ENCODE measurements around the gene LRRC40. TPM values are rescaled to one million over a fixed set of nuclear protein-coding genes. Genes with fewer than 3 reads are reported as not detected.

The LRRC40 gene
- total and polyA plus RNA-seq, 9 of the 15 experiments (the other 6 are each of a cell fraction or from before 2014, with no cell fraction given), result 16.1 to 36.2 (median 30.9) TPM

DNA sequence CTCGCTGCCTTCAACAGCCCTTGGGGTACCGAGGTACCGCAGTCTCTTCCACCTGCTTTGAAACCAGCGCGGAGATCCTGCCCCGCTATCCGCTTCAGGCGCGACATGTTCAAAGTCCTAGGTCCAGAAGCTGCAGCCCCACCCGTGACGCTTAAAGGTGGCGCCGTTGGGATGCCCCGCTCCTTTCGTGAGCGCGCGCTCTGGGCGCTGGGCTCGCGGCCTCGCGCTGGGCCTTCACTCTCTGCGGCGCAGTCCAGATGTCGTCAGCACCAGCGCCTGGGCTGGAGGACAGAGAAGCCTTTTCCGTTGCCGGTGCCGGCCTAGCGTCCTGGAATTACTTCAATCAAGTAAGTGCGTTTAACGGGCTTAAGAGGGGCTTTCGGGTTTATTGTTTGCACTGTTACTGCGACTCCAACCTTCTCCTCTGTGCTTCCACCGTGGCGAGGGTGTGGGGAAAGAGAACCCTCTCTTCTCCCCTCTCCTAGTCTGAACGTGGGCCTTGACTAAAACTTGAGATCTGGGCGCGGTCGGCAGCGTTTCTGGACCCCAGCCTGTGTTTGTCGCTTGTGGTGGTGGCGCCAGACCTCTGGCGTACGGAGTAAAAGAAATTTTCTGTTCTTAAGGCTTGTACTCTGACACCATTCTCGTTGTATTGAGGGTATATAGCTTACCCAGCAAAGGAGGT, at the start of gene LRRC40 (continued):
- TF ChIP-seq, protein P1, sequence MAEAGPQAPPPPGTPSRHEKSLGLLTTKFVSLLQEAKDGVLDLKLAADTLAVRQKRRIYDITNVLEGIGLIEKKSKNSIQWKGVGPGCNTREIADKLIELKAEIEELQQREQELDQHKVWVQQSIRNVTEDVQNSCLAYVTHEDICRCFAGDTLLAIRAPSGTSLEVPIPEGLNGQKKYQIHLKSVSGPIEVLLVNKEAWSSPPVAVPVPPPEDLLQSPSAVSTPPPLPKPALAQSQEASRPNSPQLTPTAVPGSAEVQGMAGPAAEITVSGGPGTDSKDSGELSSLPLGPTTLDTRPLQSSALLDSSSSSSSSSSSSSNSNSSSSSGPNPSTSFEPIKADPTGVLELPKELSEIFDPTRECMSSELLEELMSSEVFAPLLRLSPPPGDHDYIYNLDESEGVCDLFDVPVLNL (CRISPR knock-in tag; IDR thresholded peaks at IDR 0.05; ENCODE audit: low read depth), result peak; percentile 92
- TF ChIP-seq, protein P2, sequence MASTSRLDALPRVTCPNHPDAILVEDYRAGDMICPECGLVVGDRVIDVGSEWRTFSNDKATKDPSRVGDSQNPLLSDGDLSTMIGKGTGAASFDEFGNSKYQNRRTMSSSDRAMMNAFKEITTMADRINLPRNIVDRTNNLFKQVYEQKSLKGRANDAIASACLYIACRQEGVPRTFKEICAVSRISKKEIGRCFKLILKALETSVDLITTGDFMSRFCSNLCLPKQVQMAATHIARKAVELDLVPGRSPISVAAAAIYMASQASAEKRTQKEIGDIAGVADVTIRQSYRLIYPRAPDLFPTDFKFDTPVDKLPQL (IDR thresholded peaks at IDR 0.05; ENCODE audit: extremely low read depth, insufficient read length), result no peak
- TF ChIP-seq SMAD2 (IDR thresholded peaks at IDR 0.05; ENCODE audit: low read depth, low read length), result no peak
- no peak; the same call in 1 of the 2 replicates for TF ChIP-seq GTF2E2 (tag; IDR thresholded peaks at IDR 0.05)
- TF ChIP-seq ETV6 (IDR thresholded peaks at IDR 0.05; ENCODE audit: borderline replicate concordance in 1 of 2, low read depth in 2 of 2, low read length in 1 of 2), result no peak
- no peak for TF ChIP-seq ETV6 (CRISPR knock-in tag; IDR thresholded peaks at IDR 0.05; ENCODE audit: borderline replicate concordance)
- peak; percentile 25; the same call in 1 of the 2 replicates for TF ChIP-seq SMARCA4 (IDR thresholded peaks at IDR 0.05)
- TF ChIP-seq ADNP (tag; IDR thresholded peaks at IDR 0.05), result no peak
- TF ChIP-seq ZNF583 (CRISPR knock-in tag; IDR thresholded peaks at IDR 0.05), result no peak
- TF ChIP-seq ZNF57 (CRISPR knock-in tag; IDR thresholded peaks at IDR 0.05), result no peak
- TF ChIP-seq POLR2B (IDR thresholded peaks at IDR 0.05; ENCODE audit: low read depth, partially characterized antibody), result peak; percentile 81
- TF ChIP-seq SPI1 (IDR thresholded peaks at IDR 0.05; ENCODE audit: borderline replicate concordance, low read depth, low read length), result no peak
- peak; percentile 99 for TF ChIP-seq CREB1 (IDR thresholded peaks at IDR 0.05)
- TF ChIP-seq CREB1 (CRISPR knock-in tag; IDR thresholded peaks at IDR 0.05), result peak; percentile 100
- peak; percentile 95 for TF ChIP-seq RBFOX2 (IDR thresholded peaks at IDR 0.05; ENCODE audit: low read depth, low read length)
- TF ChIP-seq XRCC3 (IDR thresholded peaks at IDR 0.05), result no peak
- no peak for TF ChIP-seq TARDBP (IDR thresholded peaks at IDR 0.05)
- peak; percentile 74 for TF ChIP-seq JUND (IDR thresholded peaks at IDR 0.05; ENCODE audit: borderline replicate concordance, low read depth, low read length)
- peak; percentile 43; the same call in 2 of the 3 replicates for TF ChIP-seq JUND (tag; IDR thresholded peaks at IDR 0.05; ENCODE audit: borderline replicate concordance, low read depth, low read length)
- TF ChIP-seq POLR2AphosphoS5 (IDR thresholded peaks at IDR 0.05; ENCODE audit: control insufficient read depth, insufficient read depth, low read depth, low read length), result peak; percentile 84
- TF ChIP-seq, protein P3, sequence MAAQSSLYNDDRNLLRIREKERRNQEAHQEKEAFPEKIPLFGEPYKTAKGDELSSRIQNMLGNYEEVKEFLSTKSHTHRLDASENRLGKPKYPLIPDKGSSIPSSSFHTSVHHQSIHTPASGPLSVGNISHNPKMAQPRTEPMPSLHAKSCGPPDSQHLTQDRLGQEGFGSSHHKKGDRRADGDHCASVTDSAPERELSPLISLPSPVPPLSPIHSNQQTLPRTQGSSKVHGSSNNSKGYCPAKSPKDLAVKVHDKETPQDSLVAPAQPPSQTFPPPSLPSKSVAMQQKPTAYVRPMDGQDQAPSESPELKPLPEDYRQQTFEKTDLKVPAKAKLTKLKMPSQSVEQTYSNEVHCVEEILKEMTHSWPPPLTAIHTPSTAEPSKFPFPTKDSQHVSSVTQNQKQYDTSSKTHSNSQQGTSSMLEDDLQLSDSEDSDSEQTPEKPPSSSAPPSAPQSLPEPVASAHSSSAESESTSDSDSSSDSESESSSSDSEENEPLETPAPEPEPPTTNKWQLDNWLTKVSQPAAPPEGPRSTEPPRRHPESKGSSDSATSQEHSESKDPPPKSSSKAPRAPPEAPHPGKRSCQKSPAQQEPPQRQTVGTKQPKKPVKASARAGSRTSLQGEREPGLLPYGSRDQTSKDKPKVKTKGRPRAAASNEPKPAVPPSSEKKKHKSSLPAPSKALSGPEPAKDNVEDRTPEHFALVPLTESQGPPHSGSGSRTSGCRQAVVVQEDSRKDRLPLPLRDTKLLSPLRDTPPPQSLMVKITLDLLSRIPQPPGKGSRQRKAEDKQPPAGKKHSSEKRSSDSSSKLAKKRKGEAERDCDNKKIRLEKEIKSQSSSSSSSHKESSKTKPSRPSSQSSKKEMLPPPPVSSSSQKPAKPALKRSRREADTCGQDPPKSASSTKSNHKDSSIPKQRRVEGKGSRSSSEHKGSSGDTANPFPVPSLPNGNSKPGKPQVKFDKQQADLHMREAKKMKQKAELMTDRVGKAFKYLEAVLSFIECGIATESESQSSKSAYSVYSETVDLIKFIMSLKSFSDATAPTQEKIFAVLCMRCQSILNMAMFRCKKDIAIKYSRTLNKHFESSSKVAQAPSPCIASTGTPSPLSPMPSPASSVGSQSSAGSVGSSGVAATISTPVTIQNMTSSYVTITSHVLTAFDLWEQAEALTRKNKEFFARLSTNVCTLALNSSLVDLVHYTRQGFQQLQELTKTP (IDR thresholded peaks at IDR 0.05; ENCODE audit: low read depth in 1 of 2, partially characterized antibody in 2 of 2), result peak in 1 of 2 experiments; percentile 65
- peak; percentile 95 for TF ChIP-seq CXXC5 (CRISPR knock-in tag; IDR thresholded peaks at IDR 0.05)
- peak in 1 of 2 experiments; percentile 73; a peak in 2 of 4 replicates for TF ChIP-seq HDAC1 (IDR thresholded peaks at IDR 0.05)
- peak; percentile 14; the same call in 1 of the 2 replicates for TF ChIP-seq BACH1 (tag; IDR thresholded peaks at IDR 0.05)
- peak; percentile 62 for TF ChIP-seq NEUROD1 (IDR thresholded peaks at IDR 0.05; ENCODE audit: borderline replicate concordance, low read depth, low read length, partially characterized antibody)
